PC-3 (cell line): ENCODE data around the gene CABCOCO1. TPM values are rescaled to one million over a fixed set of nuclear protein-coding genes. Genes with fewer than 3 reads are reported as not detected.
A peak's percentile ranks its signal among the peaks of the same experiment; 100 is the strongest.

ENCODE experiments used
- ATAC-seq: fragments of 200-7000 bp; cut with Tn5 transposase; 2 replicates; pipeline ENCODE4 v1.9.1; 2020; ENCODE audit warnings: mild to moderate bottlenecking, moderate library complexity
- BruUV-seq: library from RNA; stranded (reverse); fragments of 400-500 nt; replicated peaks from 2 replicates; lab custom pipeline; 2021; lab: Mats Ljungman, UMichigan
- CTCF ChIA-PET: fragments of 300-600 bp; sonication (Branson Sonifier 250); formaldehyde crosslinking; loops from one replicate; lab custom pipeline; 2022; ENCODE audit warnings: antibody characterized with exemption; lab: Charles Lee
- POLR2A ChIA-PET: fragments of 300-600 bp; sonication (Branson Sonifier 250); formaldehyde crosslinking; loops from one replicate; lab custom pipeline; 2022; ENCODE audit warnings: antibody characterized with exemption; ENCODE audit not compliant: unreplicated experiment; lab: Charles Lee
- DNase-seq: peaks from one replicate; pipeline ENCODE4 v3.0.0-alpha.2; 2015
- H2AFZ ChIP-seq: fragments of 300-600 bp; sonication (generic); 2 replicates; pipeline ENCODE4 v1.6.0; 2016; ENCODE audit warnings: antibody characterized with exemption, low read length
- H3F3A ChIP-seq: fragments of 300-600 bp; sonication (generic); one replicate; pipeline ENCODE4 v1.6.0; 2017; ENCODE audit warnings: antibody characterized with exemption, low read length, control low read depth, mild to moderate bottlenecking; ENCODE audit not compliant: unreplicated experiment
- H3K27ac ChIP-seq: fragments of 300-600 bp; sonication (generic); 2 replicates; pipeline ENCODE4 v1.5.1; 2016; ENCODE audit warnings: mild to moderate bottlenecking, low read length
- H3K27me3 ChIP-seq: fragments of 300-600 bp; sonication (generic); 2 replicates; pipeline ENCODE4 v1.6.1; 2016; ENCODE audit warnings: low read length, mixed read lengths
- H3K36me3 ChIP-seq: fragments of 300-600 bp; sonication (generic); 2 replicates; pipeline ENCODE4 v1.6.1; 2016; ENCODE audit warnings: low read depth, mixed run types, low read length, mixed read lengths
- H3K4me1 ChIP-seq: fragments of 300-600 bp; sonication (generic); 2 replicates; pipeline ENCODE4 v1.5.1; 2016; ENCODE audit warnings: low read length; ENCODE audit not compliant: insufficient read depth
- H3K4me2 ChIP-seq: fragments of 300-600 bp; sonication (generic); 2 replicates; pipeline ENCODE4 v1.6.0; 2016; ENCODE audit warnings: low read length
- H3K4me3 ChIP-seq: fragments of 300-600 bp; sonication (generic); 2 replicates; pipeline ENCODE4 v1.5.1; 2016; ENCODE audit warnings: mild to moderate bottlenecking, low read length, mixed read lengths
- H3K79me2 ChIP-seq: fragments of 300-600 bp; sonication (generic); 2 replicates; pipeline ENCODE4 v1.6.1; 2017; ENCODE audit warnings: low read length, mixed read lengths
- H3K9ac ChIP-seq: fragments of 300-600 bp; sonication (generic); 2 replicates; pipeline ENCODE4 v1.6.0; 2016; ENCODE audit warnings: mild to moderate bottlenecking, low read length
- H3K9me2 ChIP-seq: fragments of 300-600 bp; sonication (generic); replicated peaks from 2 replicates; pipeline ENCODE4 v1.6.1; 2016; ENCODE audit warnings: mixed run types, low read length, mixed read lengths
- H3K9me3 ChIP-seq: fragments of 300-600 bp; sonication (generic); 2 replicates; pipeline ENCODE4 v1.6.1; 2016; ENCODE audit warnings: low read length, mixed read lengths
- H4K20me1 ChIP-seq: fragments of 300-600 bp; sonication (generic); 2 replicates; pipeline ENCODE4 v1.6.1; 2016; ENCODE audit warnings: low read length, mixed read lengths
- EZH2 ChIP-seq: fragments of 300-600 bp; sonication (generic); IDR thresholded peaks from one replicate; pipeline ENCODE4 v1.6.1; 2017; ENCODE audit warnings: antibody characterized with exemption, mild to moderate bottlenecking, low read length; ENCODE audit not compliant: unreplicated experiment
- EZH2phosphoT487 ChIP-seq: fragments of 300-600 bp; sonication (generic); IDR thresholded peaks from 2 replicates; pipeline ENCODE4 v1.6.1; 2018; ENCODE audit warnings: mild to moderate bottlenecking, antibody characterized with exemption, low read length, borderline replicate concordance
- intact Hi-C: fragments of 100-400 bp; cut with micrococcal nuclease; formaldehyde crosslinking; loops from 2 replicates; pipeline ENCODE4 v1.9.0; 2023
- total RNA-seq: library from RNA; depleted of rRNA; stranded (reverse); fragments of >200 nt; gene quantifications from 2 replicates; pipeline ENCODE4 v1.2.3, GENCODE V29; 2014
- TF ChIP-seq, protein P1 (sequence below): fragments of 300-600 bp; sonication (generic); conservative IDR thresholded peaks from 2 replicates; pipeline ENCODE4 v1.5.1; 2017; ENCODE audit warnings: antibody characterized with exemption, low read depth, mild to moderate bottlenecking, low read length

The CABCOCO1 gene
- total RNA-seq, 1 experiment from 2014 or later: not detected

DNA sequence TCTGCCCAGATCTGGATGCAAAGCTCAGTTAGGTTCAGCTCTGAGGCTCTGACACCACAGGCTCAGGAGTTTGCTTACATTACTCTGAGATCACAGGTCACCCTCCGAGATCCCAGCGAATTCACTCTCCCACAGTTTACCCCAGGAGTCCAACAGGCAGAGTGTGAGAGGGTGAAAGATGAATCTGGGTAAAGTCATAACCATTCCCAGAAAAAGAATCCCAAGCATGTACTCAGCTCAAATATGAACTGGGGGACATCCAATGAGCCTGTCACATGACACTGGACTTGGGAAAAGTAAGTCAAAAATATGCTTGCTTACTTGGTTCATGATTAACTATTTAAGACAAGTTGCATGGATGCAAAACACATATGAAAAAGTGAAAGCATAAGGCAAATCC is 128.5 kb downstream of the CABCOCO1 start:
- Histone ChIP-seq H3K27ac (no peak overlapping the region), H3K27me3 (no peaks in the 10 kb centered on the region), H3F3A (no peaks in the 10 kb centered on the region), H3K9me3 (no peaks in the 10 kb centered on the region), H3K4me2 (no peak overlapping the region), H3K79me2 (no peaks in the 10 kb centered on the region), H2AFZ (no peak overlapping the region), H3K9me2 (no peaks in the 10 kb centered on the region; the same call in 1 of the 2 replicates), H4K20me1 (no peaks in the 10 kb centered on the region), H3K9ac (no peak overlapping the region), H3K4me1 (peaks cover 36% of the 10 kb centered on the region), H3K4me3 (no peak overlapping the region), H3K36me3 (no peaks in the 10 kb centered on the region)
- ChIA-PET CTCF (no interaction called here), POLR2A (no interaction called here)
- DNase-seq (no peak), ATAC-seq (no peak)
- TF ChIP-seq, protein P1, sequence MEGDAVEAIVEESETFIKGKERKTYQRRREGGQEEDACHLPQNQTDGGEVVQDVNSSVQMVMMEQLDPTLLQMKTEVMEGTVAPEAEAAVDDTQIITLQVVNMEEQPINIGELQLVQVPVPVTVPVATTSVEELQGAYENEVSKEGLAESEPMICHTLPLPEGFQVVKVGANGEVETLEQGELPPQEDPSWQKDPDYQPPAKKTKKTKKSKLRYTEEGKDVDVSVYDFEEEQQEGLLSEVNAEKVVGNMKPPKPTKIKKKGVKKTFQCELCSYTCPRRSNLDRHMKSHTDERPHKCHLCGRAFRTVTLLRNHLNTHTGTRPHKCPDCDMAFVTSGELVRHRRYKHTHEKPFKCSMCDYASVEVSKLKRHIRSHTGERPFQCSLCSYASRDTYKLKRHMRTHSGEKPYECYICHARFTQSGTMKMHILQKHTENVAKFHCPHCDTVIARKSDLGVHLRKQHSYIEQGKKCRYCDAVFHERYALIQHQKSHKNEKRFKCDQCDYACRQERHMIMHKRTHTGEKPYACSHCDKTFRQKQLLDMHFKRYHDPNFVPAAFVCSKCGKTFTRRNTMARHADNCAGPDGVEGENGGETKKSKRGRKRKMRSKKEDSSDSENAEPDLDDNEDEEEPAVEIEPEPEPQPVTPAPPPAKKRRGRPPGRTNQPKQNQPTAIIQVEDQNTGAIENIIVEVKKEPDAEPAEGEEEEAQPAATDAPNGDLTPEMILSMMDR: no peak
- no peak for TF ChIP-seq EZH2
- TF ChIP-seq EZH2phosphoT487: no peak
- BruUV-seq: no TSS peak
- intact Hi-C loops: no loop called here

DNA sequence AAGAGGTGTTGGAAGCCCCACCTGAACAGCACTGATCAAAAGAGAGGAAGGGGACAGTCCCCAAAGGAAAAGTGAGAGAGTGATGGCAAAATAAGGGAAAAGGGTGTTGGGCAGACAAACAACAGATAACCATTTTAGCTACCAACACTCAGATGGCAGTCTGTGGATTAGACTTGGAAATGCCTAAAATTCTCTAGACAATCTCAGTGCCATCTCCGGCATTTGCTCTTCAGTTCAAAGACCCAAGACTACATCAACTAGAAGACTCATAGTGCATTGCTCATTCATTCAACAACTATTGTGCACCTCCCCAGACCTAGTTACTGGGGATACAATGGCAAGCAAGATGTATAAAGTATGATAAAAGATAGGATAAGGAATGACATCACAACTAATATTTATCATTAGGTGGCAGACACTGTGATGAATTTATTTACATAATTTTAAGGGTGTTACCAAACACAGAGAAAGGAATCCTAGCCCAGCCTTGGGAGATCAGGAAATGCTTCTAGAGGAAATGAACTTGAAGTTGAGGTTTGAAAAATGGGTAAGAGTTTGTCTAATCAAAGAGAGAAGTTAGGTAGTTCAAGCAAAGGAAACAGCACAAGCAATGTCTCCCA is 129.5 kb downstream of the CABCOCO1 start:
- intact Hi-C loops: loop anchor here (2.0 kb wide), 1 partner anchor 39 kb away; no protein-coding TSS in a partner anchor
- Histone ChIP-seq H3K4me1 (peaks cover 27% of the 10 kb centered on the region), H3F3A (no peaks in the 10 kb centered on the region), H3K9me3 (no peaks in the 10 kb centered on the region), H3K9ac (no peak overlapping the region), H3K79me2 (no peaks in the 10 kb centered on the region), H3K4me2 (no peak overlapping the region), H2AFZ (no peak overlapping the region), H3K27ac (no peak overlapping the region), H3K27me3 (no peaks in the 10 kb centered on the region), H3K36me3 (no peaks in the 10 kb centered on the region), H4K20me1 (no peaks in the 10 kb centered on the region), H3K9me2 (no peaks in the 10 kb centered on the region; the same call in 1 of the 2 replicates), H3K4me3 (no peak overlapping the region)
- no peak for DNase-seq
- BruUV-seq: no TSS peak
- ATAC-seq: no peak
- POLR2A ChIA-PET: interaction anchor here (0.6 kb wide), 1 partner anchor 1597 kb away, joined by 3 read pairs; no protein-coding TSS in a partner anchor
- TF ChIP-seq, protein P1: no peak
- TF ChIP-seq EZH2 (no peak), EZH2phosphoT487 (no peak)
- CTCF ChIA-PET: interaction anchor here (1.0 kb wide), 1 partner anchor 43 kb away, joined by 3 read pairs; no protein-coding TSS in a partner anchor

DNA sequence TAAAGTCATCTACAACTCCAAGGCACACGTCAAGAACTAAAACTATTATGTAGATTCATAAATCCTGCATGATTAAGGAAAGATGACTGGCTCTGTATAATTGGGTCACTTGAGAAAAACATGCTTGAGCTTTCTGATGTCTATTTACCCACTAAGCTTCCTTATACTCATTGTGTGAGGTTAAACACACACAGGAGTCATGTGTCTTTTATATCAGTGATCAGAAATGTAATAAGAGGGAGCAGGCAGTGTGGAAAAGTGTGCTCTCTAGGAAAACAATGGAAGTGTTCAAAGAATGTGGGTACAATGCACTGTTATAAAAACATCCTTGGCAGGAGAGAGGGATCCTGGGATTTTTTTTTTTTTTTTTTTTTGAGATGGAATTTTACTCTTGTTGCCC is 130.2 kb downstream of the CABCOCO1 start:
- Histone ChIP-seq H2AFZ (no peak overlapping the region), H3K79me2 (no peaks in the 10 kb centered on the region), H3K36me3 (no peaks in the 10 kb centered on the region), H4K20me1 (no peaks in the 10 kb centered on the region), H3K27me3 (no peaks in the 10 kb centered on the region), H3K4me1 (peaks cover 23% of the 10 kb centered on the region), H3K9me3 (no peaks in the 10 kb centered on the region), H3K9me2 (no peaks in the 10 kb centered on the region), H3K9ac (no peak overlapping the region), H3K4me2 (no peak overlapping the region; the same call in 1 of the 2 replicates), H3K4me3 (no peak overlapping the region), H3K27ac (no peak overlapping the region), H3F3A (no peaks in the 10 kb centered on the region)
- BruUV-seq: no TSS peak
- peak; percentile 44; the same call in 1 of the 2 replicates for ATAC-seq
- ChIA-PET POLR2A (interaction anchor here (0.6 kb wide), 1 partner anchor 1597 kb away, joined by 3 read pairs; no protein-coding TSS in a partner anchor), CTCF (interaction anchor here (0.7 to 1.0 kb wide), 2 partner anchors 42 kb away, joined by 3 to 4 read pairs; no protein-coding TSS in a partner anchor)
- intact Hi-C loops: loop anchor here (1.0 to 2.0 kb wide), 4 partner anchors 13 to 107 kb away; no protein-coding TSS in a partner anchor
- TF ChIP-seq, protein P1: no peak
- TF ChIP-seq EZH2 (no peak), EZH2phosphoT487 (no peak)
- no peak for DNase-seq
